SU-DHL-6 (cell line): ENCODE data around the gene ZG16B.

Experiments used
- H2AFZ ChIP-seq: fragments of 200-600 bp; sonication (generic); 2 replicates; pipeline ENCODE4 v1.6.1; 2014; ENCODE audit warnings: low read depth, mild to moderate bottlenecking, moderate library complexity, mixed read lengths, antibody characterized with exemption, low read length; ENCODE audit not compliant: severe bottlenecking
- H3F3A ChIP-seq: fragments of 200-600 bp; shearing (Covaris generic); 2 replicates; pipeline ENCODE4 v1.6.0; 2016; ENCODE audit warnings: antibody characterized with exemption, mild to moderate bottlenecking; ENCODE audit not compliant: insufficient read depth
- H3K27ac ChIP-seq: fragments of 200-600 bp; sonication (generic); 2 replicates; pipeline ENCODE4 v1.5.1; 2016; ENCODE audit warnings: low read depth, mild to moderate bottlenecking, low read length, moderate library complexity, mixed read lengths
- H3K27me3 ChIP-seq: fragments of 200-600 bp; sonication (generic), shearing (Covaris generic); 2 replicates; pipeline ENCODE4 v1.6.0; 2014; ENCODE audit warnings: mild to moderate bottlenecking, low read length
- H3K36me3 ChIP-seq: fragments of 200-600 bp; sonication (generic); 2 replicates; pipeline ENCODE4 v1.6.1; 2014; ENCODE audit warnings: mild to moderate bottlenecking, low read length, mixed read lengths
- H3K4me2 ChIP-seq: fragments of 300-600, 200-600 bp; shearing (Covaris generic), sonication (generic); 2 replicates; pipeline ENCODE4 v1.6.0; 2014; ENCODE audit warnings: low read length, low read depth, mild to moderate bottlenecking; ENCODE audit not compliant: poor library complexity, severe bottlenecking
- H3K4me3 ChIP-seq: fragments of 200-600 bp; sonication (generic); 2 replicates; pipeline ENCODE4 v1.5.1; 2014; ENCODE audit warnings: antibody characterized with exemption, low read length, mild to moderate bottlenecking, mixed read lengths; ENCODE audit not compliant: insufficient read depth, poor library complexity, severe bottlenecking
- H3K79me2 ChIP-seq: fragments of 200-600 bp; sonication (generic); 2 replicates; pipeline ENCODE4 v1.6.1; 2014; ENCODE audit warnings: mild to moderate bottlenecking, low read length, moderate library complexity; ENCODE audit not compliant: insufficient read depth
- H3K9ac ChIP-seq: fragments of 200-600 bp; sonication (generic); 2 replicates; pipeline ENCODE4 v1.7.0; 2014; ENCODE audit warnings: mild to moderate bottlenecking, low read length
- H3K9me2 ChIP-seq: fragments of 200-600 bp; sonication (generic); replicated peaks from 2 replicates; pipeline ENCODE4 v1.6.1; 2014; ENCODE audit warnings: low read length; ENCODE audit not compliant: insufficient read depth
- H3K9me3 ChIP-seq: fragments of 200-600 bp; sonication (generic); 2 replicates; pipeline ENCODE4 v1.6.1; 2014; ENCODE audit warnings: low read length, mixed read lengths; ENCODE audit not compliant: insufficient read depth
- H4K20me1 ChIP-seq: fragments of 200-600 bp; sonication (generic); 2 replicates; pipeline ENCODE4 v1.6.1; 2014; ENCODE audit warnings: low read depth, mild to moderate bottlenecking, antibody characterized with exemption, low read length, moderate library complexity, mixed read lengths
- CTCF ChIP-seq: fragments of 200-600 bp; sonication (generic); IDR thresholded peaks from one replicate; pipeline ENCODE4 v1.5.1; 2017; ENCODE audit warnings: antibody characterized with exemption, mild to moderate bottlenecking, low read length, moderate library complexity; ENCODE audit not compliant: insufficient read depth, poor library complexity, severe bottlenecking
- EZH2phosphoT487 ChIP-seq: fragments of 200-600 bp; sonication (generic), shearing (Covaris generic); conservative IDR thresholded peaks from 2 replicates; pipeline ENCODE4 v1.6.1; 2018; ENCODE audit warnings: mild to moderate bottlenecking, antibody characterized with exemption, low read length, moderate library complexity, mixed read lengths

Gene ZG16B

GRCh38 chr16:2830355-2830695, 222 bp downstream of the ZG16B start:
- Histone ChIP-seq H2AFZ (no peak overlapping the region), H3K4me2 (no peak overlapping the region), H3K9me2 (no peaks in the 10 kb centered on the region), H4K20me1 (no peaks in the 10 kb centered on the region), H3K4me3 (no peak overlapping the region), H3K9ac (no peak overlapping the region), H3F3A (no peaks in the 10 kb centered on the region), H3K27ac (no peak overlapping the region), H3K36me3 (no peaks in the 10 kb centered on the region), H3K9me3 (no peaks in the 10 kb centered on the region), H3K27me3 (no peaks in the 10 kb centered on the region), H3K79me2 (no peaks in the 10 kb centered on the region)
- TF ChIP-seq CTCF (no peak), EZH2phosphoT487 (no peak)

- Histone ChIP-seq H3K27ac (no peak overlapping the region), H2AFZ (no peak overlapping the region), H3K36me3 (no peaks in the 10 kb centered on the region), H3K4me3 (no peak overlapping the region), H3K9me3 (no peaks in the 10 kb centered on the region), H3K4me2 (no peak overlapping the region), H3K9ac (no peak overlapping the region), H3K79me2 (no peaks in the 10 kb centered on the region), H3F3A (no peaks in the 10 kb centered on the region), H3K27me3 (no peaks in the 10 kb centered on the region), H4K20me1 (no peaks in the 10 kb centered on the region), H3K9me2 (no peaks in the 10 kb centered on the region)
- TF ChIP-seq CTCF (no peak), EZH2phosphoT487 (no peak)
Measured at GRCh38 chr16:2831203-2831602, 1.1 kb downstream of the ZG16B start.

- H3F3A ChIP-seq: no peaks in the 10 kb centered on the region
- no peaks in the 10 kb centered on the region for H3K9me2 ChIP-seq
- H3K79me2 ChIP-seq: no peaks in the 10 kb centered on the region
- no peaks in the 10 kb centered on the region for H4K20me1 ChIP-seq
- no peak overlapping the region for H3K4me2 ChIP-seq
- H3K9me3 ChIP-seq: no peaks in the 10 kb centered on the region
- no peak overlapping the region for H3K4me3 ChIP-seq
- H3K27ac ChIP-seq: no peak overlapping the region
- no peak for TF ChIP-seq EZH2phosphoT487
- no peak overlapping the region for H3K9ac ChIP-seq
- no peaks in the 10 kb centered on the region for H3K36me3 ChIP-seq
- no peak overlapping the region for H2AFZ ChIP-seq
- no peaks in the 10 kb centered on the region for H3K27me3 ChIP-seq
Measured at GRCh38 chr16:2833776-2834175, 3.7 kb downstream of the ZG16B start.

- TF ChIP-seq CTCF: no peak
- no peak for TF ChIP-seq EZH2phosphoT487
- Histone ChIP-seq H2AFZ (no peak overlapping the region), H3F3A (no peaks in the 10 kb centered on the region), H3K27ac (no peak overlapping the region), H4K20me1 (no peaks in the 10 kb centered on the region), H3K79me2 (no peaks in the 10 kb centered on the region), H3K4me2 (no peak overlapping the region), H3K9me3 (no peaks in the 10 kb centered on the region), H3K9me2 (no peaks in the 10 kb centered on the region), H3K27me3 (no peaks in the 10 kb centered on the region), H3K4me3 (no peak overlapping the region), H3K9ac (no peak overlapping the region), H3K36me3 (no peaks in the 10 kb centered on the region)
Measured at GRCh38 chr16:2834968-2835367, 4.9 kb downstream of the ZG16B start.
